Keratinocyte (primary cell): ENCODE results near the gene OTOA. TPM values are rescaled to one million over a fixed set of nuclear protein-coding genes. Genes with fewer than 3 reads are reported as not detected.

Source experiments
- DNase-seq: peaks from one replicate; pipeline ENCODE4 v3.0.0-alpha.2; 2011; ENCODE audit warnings: low read depth, missing footprints, low spot score
- FAIRE-seq: peaks from 2 replicates; lab custom pipeline; 2011; peaks lifted over from hg19 to GRCh38; lab: Jason Lieb, UNC
- H2AFZ ChIP-seq: 2 replicates; pipeline ENCODE4 v1.6.0; 2012; ENCODE audit warnings: low read length, control low read depth, inconsistent platforms; ENCODE audit not compliant: control insufficient read depth
- H3K27ac ChIP-seq: 2 replicates; pipeline ENCODE4 v1.5.1; 2011; ENCODE audit warnings: low read length; ENCODE audit not compliant: control insufficient read depth, insufficient read depth
- H3K27me3 ChIP-seq: 3 replicates; pipeline ENCODE4 v1.6.0; 2011; ENCODE audit warnings: low read length; ENCODE audit not compliant: control insufficient read depth, insufficient read depth; ENCODE audit errors: extremely low read depth
- H3K36me3 ChIP-seq, 2 experiments: 2 replicates in 1 of 2; 3 replicates in 1 of 2; pipeline ENCODE4 v1.5.1; 2011; ENCODE audit warnings: low read length in 2 of 2, mild to moderate bottlenecking in 1 of 2; ENCODE audit not compliant: control insufficient read depth in 2 of 2, insufficient read depth in 2 of 2; ENCODE audit errors: extremely low read depth in 1 of 2
- H3K4me1 ChIP-seq: 3 replicates; pipeline ENCODE4 v1.5.1; 2011; ENCODE audit warnings: low read length; ENCODE audit not compliant: control insufficient read depth, insufficient read depth; ENCODE audit errors: extremely low read depth
- H3K4me2 ChIP-seq: 3 replicates; pipeline ENCODE4 v1.6.0; 2011; ENCODE audit warnings: low read depth, low read length; ENCODE audit not compliant: control insufficient read depth, insufficient read depth; ENCODE audit errors: extremely low read depth
- H3K4me3 ChIP-seq, 3 experiments: fragments of 200-600 bp in 1 of 3; sonication (generic) in 1 of 3; 2 replicates in 2 of 3; 3 replicates in 1 of 3; pipeline ENCODE4 v1.5.1; 2011 to 2016; ENCODE audit warnings: low read length in 3 of 3, mild to moderate bottlenecking in 3 of 3, control low read depth in 2 of 3, inconsistent platforms in 1 of 3, low read depth in 1 of 3, mixed read lengths in 1 of 3, mixed run types in 1 of 3, moderate library complexity in 1 of 3; ENCODE audit not compliant: control insufficient read depth in 2 of 3, insufficient read depth in 2 of 3; ENCODE audit errors: extremely low read depth in 1 of 3
- H3K79me2 ChIP-seq: 2 replicates; pipeline ENCODE4 v1.6.0; 2012; ENCODE audit warnings: low read length; ENCODE audit not compliant: control insufficient read depth, insufficient read depth
- H3K9ac ChIP-seq: 3 replicates; pipeline ENCODE4 v1.6.0; 2011; ENCODE audit warnings: low read length; ENCODE audit not compliant: control insufficient read depth, insufficient read depth; ENCODE audit errors: extremely low read depth
- H3K9me1 ChIP-seq: 3 replicates; pipeline ENCODE4 v1.6.0; 2011; ENCODE audit warnings: low read length; ENCODE audit not compliant: control insufficient read depth, insufficient read depth; ENCODE audit errors: extremely low read depth
- H3K9me3 ChIP-seq: 2 replicates; pipeline ENCODE4 v1.5.1; 2012; ENCODE audit warnings: low read depth, low read length; ENCODE audit not compliant: control insufficient read depth
- H4K20me1 ChIP-seq: 3 replicates; pipeline ENCODE4 v1.6.0; 2011; ENCODE audit warnings: low read length; ENCODE audit not compliant: control insufficient read depth, insufficient read depth; ENCODE audit errors: extremely low read depth
- EZH2 ChIP-seq: IDR thresholded peaks from one replicate; pipeline ENCODE4 v1.6.1; 2012; ENCODE audit warnings: inconsistent platforms, mild to moderate bottlenecking, low read length, moderate library complexity
- dilution Hi-C: fragments of 300-500 bp; cut with MboI; formaldehyde crosslinking; loops from one replicate; pipeline ENCODE4 v1.7.0; 2020; ENCODE audit warnings: low sequenced_read_pairs; ENCODE audit not compliant: extremely low pct_ligation_motif_present
- polyA plus RNA-seq, 5 experiments: library from polyadenylated mRNA; depleted of rRNA in 3 of 5; stranded (reverse) in 3 of 5; stranded (forward) in 1 of 5; unstranded in 1 of 5; fragments of >200 nt; gene quantifications; 1 replicate in 1 of 5; 2 replicates in 3 of 5; 3 replicates in 1 of 5; pipeline versions ENCODE4 v1.2.1 to v1.2.3, GENCODE V29; 2011 to 2012; ENCODE audit warnings: missing spikeins in 2 of 5, low read depth in 1 of 5, low replicate concordance in 1 of 5
- TF ChIP-seq, protein P1 (sequence below), 3 experiments: IDR thresholded peaks in 1 of 3; conservative IDR thresholded peaks in 1 of 3; optimal IDR thresholded peaks in 1 of 3; 2 replicates in 2 of 3; 3 replicates in 1 of 3; pipeline versions ENCODE3 to v1.5.1; 2011; ENCODE audit warnings: low read length in 3 of 3, mild to moderate bottlenecking in 3 of 3, moderate library complexity in 2 of 3, control low read depth in 1 of 3, inconsistent platforms in 1 of 3; ENCODE audit not compliant: insufficient read depth in 2 of 3; ENCODE audit errors: extremely low read depth in 1 of 3

OTOA gene
- polyA plus RNA-seq, 1 donor (not counting 4 experiments of a cell fraction or from before 2014, with no cell fraction given) = not detected

DNA sequence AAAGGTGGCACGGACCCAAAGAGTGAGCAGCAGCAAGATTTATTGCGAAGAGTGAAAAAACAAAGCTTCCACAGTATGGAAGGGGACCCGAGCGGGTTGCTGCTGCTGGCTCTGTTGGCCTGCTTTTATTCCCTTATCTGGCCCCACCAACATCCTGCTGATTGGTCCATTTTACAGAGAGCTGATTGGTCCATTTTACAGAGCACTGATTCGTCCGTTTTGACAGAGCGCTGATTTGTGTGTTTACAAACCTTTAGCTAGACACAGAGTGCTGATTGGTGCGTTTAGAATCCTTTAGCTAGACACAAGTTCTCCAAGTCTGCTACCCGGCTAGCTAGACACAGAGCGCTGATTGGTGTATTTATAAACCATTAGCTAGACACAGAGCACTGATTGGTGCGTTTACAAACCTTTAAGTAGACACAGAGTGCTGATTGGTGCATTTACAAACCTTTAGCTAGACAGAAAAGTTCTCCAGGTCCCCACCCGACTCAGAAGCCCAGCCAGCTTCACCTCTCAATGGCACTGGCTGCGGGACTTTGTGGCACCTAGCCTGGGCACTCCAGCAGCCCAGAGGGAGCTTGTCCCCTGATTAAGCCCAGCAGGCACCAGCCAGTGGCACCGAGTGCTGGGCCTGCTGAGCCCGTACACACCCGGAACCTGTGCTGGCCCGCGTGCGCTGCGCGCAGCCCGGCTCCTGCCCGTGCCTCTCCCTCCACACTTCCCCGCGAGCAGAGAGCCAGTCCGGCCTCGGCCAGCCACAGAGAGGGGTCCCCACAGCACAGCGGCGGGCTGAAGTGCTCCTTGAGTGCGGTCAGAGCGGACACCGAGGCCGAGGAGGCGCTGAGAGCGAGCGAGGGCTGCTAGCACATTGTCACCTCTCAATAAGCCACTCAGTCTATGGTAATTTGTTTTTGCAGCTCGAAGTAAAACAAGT, 26.5 kb upstream of the OTOA start:
- Histone ChIP-seq H3K27ac (no peak overlapping the region), H4K20me1 (no peaks in the 10 kb centered on the region), H3K79me2 (peaks cover 7% of the 10 kb centered on the region), H3K27me3 (no peaks in the 10 kb centered on the region), H2AFZ (no peak overlapping the region), H3K9me1 (no peaks in the 10 kb centered on the region), H3K4me1 (peaks cover 23% of the 10 kb centered on the region), H3K36me3 (peaks cover 0 to 2% of the 10 kb centered on the region in 2 experiments), H3K4me3 (no peak overlapping the region), H3K9ac (no peak overlapping the region), H3K4me2 (no peak overlapping the region), H3K9me3 (no peaks in the 10 kb centered on the region)
- DNase-seq (no peak), FAIRE-seq (no peak)
- dilution Hi-C loops = no loop called here
- no peak for TF ChIP-seq EZH2
- TF ChIP-seq, protein P1, sequence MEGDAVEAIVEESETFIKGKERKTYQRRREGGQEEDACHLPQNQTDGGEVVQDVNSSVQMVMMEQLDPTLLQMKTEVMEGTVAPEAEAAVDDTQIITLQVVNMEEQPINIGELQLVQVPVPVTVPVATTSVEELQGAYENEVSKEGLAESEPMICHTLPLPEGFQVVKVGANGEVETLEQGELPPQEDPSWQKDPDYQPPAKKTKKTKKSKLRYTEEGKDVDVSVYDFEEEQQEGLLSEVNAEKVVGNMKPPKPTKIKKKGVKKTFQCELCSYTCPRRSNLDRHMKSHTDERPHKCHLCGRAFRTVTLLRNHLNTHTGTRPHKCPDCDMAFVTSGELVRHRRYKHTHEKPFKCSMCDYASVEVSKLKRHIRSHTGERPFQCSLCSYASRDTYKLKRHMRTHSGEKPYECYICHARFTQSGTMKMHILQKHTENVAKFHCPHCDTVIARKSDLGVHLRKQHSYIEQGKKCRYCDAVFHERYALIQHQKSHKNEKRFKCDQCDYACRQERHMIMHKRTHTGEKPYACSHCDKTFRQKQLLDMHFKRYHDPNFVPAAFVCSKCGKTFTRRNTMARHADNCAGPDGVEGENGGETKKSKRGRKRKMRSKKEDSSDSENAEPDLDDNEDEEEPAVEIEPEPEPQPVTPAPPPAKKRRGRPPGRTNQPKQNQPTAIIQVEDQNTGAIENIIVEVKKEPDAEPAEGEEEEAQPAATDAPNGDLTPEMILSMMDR (optimal IDR thresholded peaks at IDR 0.05 in 1 of 3, IDR thresholded peaks at IDR 0.05 in 1 of 3, conservative IDR thresholded peaks at IDR 0.05 in 1 of 3; ENCODE audit: extremely low read depth in 1 of 3, insufficient read depth in 2 of 3, low read length in 3 of 3) = no peak

DNA sequence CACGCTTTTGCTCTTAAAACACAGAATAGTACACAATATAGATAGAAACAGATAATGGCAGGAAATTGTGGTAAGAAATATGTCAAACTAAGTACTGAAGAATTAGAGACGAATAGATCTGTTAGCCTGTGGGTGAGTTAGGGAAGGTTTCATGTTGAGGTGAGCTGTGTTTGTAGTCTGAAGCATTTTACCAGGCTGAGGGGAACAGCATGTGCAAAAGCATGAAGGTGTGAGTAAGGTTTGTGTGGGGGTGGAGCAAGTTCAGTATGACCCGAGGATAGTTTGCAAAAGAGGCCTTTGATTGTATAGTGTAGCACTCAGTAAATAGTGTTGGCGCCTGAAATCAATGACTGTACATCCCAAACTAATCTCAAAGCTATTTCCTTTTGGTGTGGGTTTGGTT, 25.2 kb upstream of the OTOA start:
- Histone ChIP-seq H3K4me1 (peaks cover 23% of the 10 kb centered on the region), H4K20me1 (no peaks in the 10 kb centered on the region), H3K9me1 (no peaks in the 10 kb centered on the region), H3K4me3 (peak overlapping the region in 1 of 3 experiments; percentile 14), H3K27me3 (no peaks in the 10 kb centered on the region), H3K9ac (no peak overlapping the region), H3K9me3 (no peaks in the 10 kb centered on the region), H3K27ac (peak overlapping the region; percentile 53), H3K79me2 (peaks cover 7% of the 10 kb centered on the region), H2AFZ (no peak overlapping the region), H3K36me3 (peaks cover 0 to 2% of the 10 kb centered on the region in 2 experiments), H3K4me2 (peak overlapping the region; percentile 44)
- FAIRE-seq (peak; percentile 97), DNase-seq (peak; percentile 56)
- no peak for TF ChIP-seq EZH2
- TF ChIP-seq, protein P1 (optimal IDR thresholded peaks at IDR 0.05 in 1 of 3, IDR thresholded peaks at IDR 0.05 in 1 of 3, conservative IDR thresholded peaks at IDR 0.05 in 1 of 3; ENCODE audit: extremely low read depth in 1 of 3, insufficient read depth in 2 of 3, low read length in 3 of 3) = no peak
- dilution Hi-C loops = no loop called here
